Mucosa of rectum (tissue), 2 donors: ENCODE results near the gene LARGE1.
A peak's percentile ranks its signal among the peaks of the same experiment; 100 is the strongest.

Experiments used
- H3K27ac ChIP-seq, 2 donors: one replicate each; pipeline ENCODE4 v1.7.0; 2013; ENCODE audit warnings: inconsistent platforms in 2 of 2, low read depth in 2 of 2, low read length in 2 of 2
- H3K27me3 ChIP-seq, 2 donors: one replicate each; pipeline ENCODE4 v1.7.0; 2013; ENCODE audit warnings: low read length in 2 of 2; ENCODE audit not compliant: control insufficient read depth in 2 of 2, insufficient read depth in 2 of 2
- H3K36me3 ChIP-seq, 2 donors: one replicate each; pipeline ENCODE4 v1.7.0; 2013; ENCODE audit warnings: low read length in 2 of 2; ENCODE audit not compliant: control insufficient read depth in 2 of 2, insufficient read depth in 2 of 2
- H3K4me1 ChIP-seq, 2 donors: one replicate each; pipeline ENCODE4 v1.7.0; 2013; ENCODE audit warnings: low read length in 2 of 2, mild to moderate bottlenecking in 1 of 2; ENCODE audit not compliant: control insufficient read depth in 2 of 2, insufficient read depth in 2 of 2
- H3K4me3 ChIP-seq, 2 donors: one replicate each; pipeline ENCODE4 v1.7.0; 2013; ENCODE audit warnings: low read length in 2 of 2
- H3K9ac ChIP-seq, 2 donors: one replicate each; pipeline ENCODE4 v1.7.0; 2013; ENCODE audit warnings: low read length in 2 of 2, low read depth in 1 of 2, mild to moderate bottlenecking in 1 of 2
- H3K9me3 ChIP-seq, 2 donors: one replicate each; pipeline ENCODE4 v1.7.0; 2013; ENCODE audit warnings: low read length in 2 of 2; ENCODE audit not compliant: control insufficient read depth in 2 of 2
- donor health status: healthy.
- donor health status: Normal muscosa, but diverticular disease.

Gene LARGE1

GRCh38 chr22:33851240-33851639 lies 69.0 kb downstream of the LARGE1 start:
- Histone ChIP-seq H3K9me3 (no peaks in the 10 kb centered on the region), H3K36me3 (no peaks in the 10 kb centered on the region), H3K9ac (peak overlapping the region in 1 of 2 donors; percentile 5), H3K27ac (peak overlapping the region; percentile 35 to 64), H3K27me3 (no peaks in the 10 kb centered on the region), H3K4me1 (peaks cover 31 to 36% of the 10 kb centered on the region in 2 donors), H3K4me3 (peak overlapping the region in 1 of 2 donors; percentile 2)

GRCh38 chr22:33850724-33851123 lies 69.6 kb downstream of the LARGE1 start:
- Histone ChIP-seq H3K27me3 (no peaks in the 10 kb centered on the region), H3K9me3 (no peaks in the 10 kb centered on the region), H3K9ac (no peak overlapping the region), H3K27ac (peak overlapping the region; percentile 35 to 64), H3K4me3 (peak overlapping the region in 1 of 2 donors; percentile 2), H3K36me3 (no peaks in the 10 kb centered on the region), H3K4me1 (peaks cover 31 to 36% of the 10 kb centered on the region in 2 donors)

- Histone ChIP-seq H3K9me3 (no peaks in the 10 kb centered on the region), H3K36me3 (no peaks in the 10 kb centered on the region), H3K27me3 (no peaks in the 10 kb centered on the region), H3K4me3 (no peak overlapping the region), H3K9ac (no peak overlapping the region), H3K4me1 (peaks cover 31 to 36% of the 10 kb centered on the region in 2 donors), H3K27ac (no peak overlapping the region)
Observed at GRCh38 chr22:33850193-33850592, 70.1 kb downstream of the LARGE1 start.

- no peaks in the 10 kb centered on the region for H3K9me3 ChIP-seq
- H3K27ac ChIP-seq, result no peak overlapping the region
- no peaks in the 10 kb centered on the region for H3K27me3 ChIP-seq
- no peak overlapping the region for H3K4me3 ChIP-seq
- no peak overlapping the region for H3K9ac ChIP-seq
- H3K4me1 ChIP-seq, result peaks cover 24 to 33% of the 10 kb centered on the region in 2 donors
- H3K36me3 ChIP-seq, result no peaks in the 10 kb centered on the region
Observed at GRCh38 chr22:33848251-33848650, 72.0 kb downstream of the LARGE1 start.

GRCh38 chr22:33844273-33844672 lies 76.0 kb downstream of the LARGE1 start:
- H3K27me3 ChIP-seq, result no peaks in the 10 kb centered on the region
- peaks cover 0 to 7% of the 10 kb centered on the region in 2 donors for H3K4me1 ChIP-seq
- H3K9ac ChIP-seq, result no peak overlapping the region
- no peak overlapping the region for H3K27ac ChIP-seq
- H3K9me3 ChIP-seq, result no peaks in the 10 kb centered on the region
- no peaks in the 10 kb centered on the region for H3K36me3 ChIP-seq
- H3K4me3 ChIP-seq, result no peak overlapping the region

- H3K9me3 ChIP-seq, result no peaks in the 10 kb centered on the region
- H3K36me3 ChIP-seq, result no peaks in the 10 kb centered on the region
- H3K9ac ChIP-seq, result no peak overlapping the region
- H3K27me3 ChIP-seq, result no peaks in the 10 kb centered on the region
- H3K27ac ChIP-seq, result no peak overlapping the region
- no peak overlapping the region for H3K4me3 ChIP-seq
- H3K4me1 ChIP-seq, result peaks cover 0 to 7% of the 10 kb centered on the region in 2 donors
Observed at GRCh38 chr22:33842421-33843094, 77.7 kb downstream of the LARGE1 start.

- H3K27ac ChIP-seq, result no peak overlapping the region
Observed at GRCh38 chr22:33842006-33842354, 78.3 kb downstream of the LARGE1 start.

GRCh38 chr22:33841281-33842005 lies 78.8 kb downstream of the LARGE1 start:
- Histone ChIP-seq H3K27ac (no peak overlapping the region), H3K4me1 (peaks cover 0 to 7% of the 10 kb centered on the region in 2 donors), H3K9ac (no peak overlapping the region), H3K36me3 (no peaks in the 10 kb centered on the region), H3K9me3 (no peaks in the 10 kb centered on the region), H3K4me3 (no peak overlapping the region), H3K27me3 (no peaks in the 10 kb centered on the region)

More at GRCh38 chr22:33842006-33842354, 78.3 kb downstream of the LARGE1 start:
- no peak overlapping the region for H3K9ac ChIP-seq
- H3K9me3 ChIP-seq, result no peaks in the 10 kb centered on the region
- no peak overlapping the region for H3K4me3 ChIP-seq
- no peaks in the 10 kb centered on the region for H3K36me3 ChIP-seq
- H3K4me1 ChIP-seq, result peaks cover 0 to 7% of the 10 kb centered on the region in 2 donors
- H3K27me3 ChIP-seq, result no peaks in the 10 kb centered on the region

- H3K27me3 ChIP-seq, result no peaks in the 10 kb centered on the region
- peaks cover 11 to 19% of the 10 kb centered on the region in 2 donors for H3K4me1 ChIP-seq
- no peaks in the 10 kb centered on the region for H3K36me3 ChIP-seq
- no peak overlapping the region for H3K27ac ChIP-seq
- H3K4me3 ChIP-seq, result no peak overlapping the region
- H3K9ac ChIP-seq, result no peak overlapping the region
- no peaks in the 10 kb centered on the region for H3K9me3 ChIP-seq
Observed at GRCh38 chr22:33838644-33839043, 81.6 kb downstream of the LARGE1 start.

- Histone ChIP-seq H3K9me3 (no peaks in the 10 kb centered on the region), H3K4me1 (peaks cover 13 to 19% of the 10 kb centered on the region in 2 donors), H3K27ac (no peak overlapping the region), H3K36me3 (no peaks in the 10 kb centered on the region), H3K4me3 (no peak overlapping the region), H3K27me3 (no peaks in the 10 kb centered on the region), H3K9ac (no peak overlapping the region)
Observed at GRCh38 chr22:33837826-33838225, 82.5 kb downstream of the LARGE1 start.
